Measurements from ENCODE around the gene CDC25B.
"Not testable (repeated sequence)": the region's sequence is repeated elsewhere in the genome, so short reads cannot be mapped to it uniquely, and the experiment has no call there.

Gene CDC25B

GRCh38 chr20:3829891-3830290, 33.8 kb downstream of the CDC25B start:
- DNase-seq (ENCODE audit: low read depth): not testable (repeated sequence)

GRCh38 chr20:3836132-3836531, 40.0 kb downstream of the CDC25B start:
- DNase-seq (ENCODE audit: low read depth): no peak

DNA sequence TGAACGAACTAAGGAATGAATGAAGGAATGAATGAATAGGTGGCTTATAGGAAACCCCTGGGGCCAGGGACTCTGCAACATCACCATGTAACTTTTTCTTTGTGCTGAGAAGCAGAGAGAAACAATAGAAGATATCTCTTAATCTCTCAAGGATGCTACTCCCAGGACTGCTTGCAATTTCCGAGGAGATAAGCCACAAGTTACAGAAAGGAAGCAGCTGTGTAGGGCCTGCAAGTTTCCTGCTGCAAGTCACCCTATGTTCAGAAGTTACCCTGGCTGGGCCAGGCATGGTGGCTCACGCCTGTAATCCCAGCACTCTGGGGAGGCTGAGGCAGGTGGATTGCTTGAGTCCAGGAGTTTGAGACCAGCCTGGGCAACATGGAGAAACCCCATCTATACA, 43.2 kb downstream of the CDC25B start:
- no peak for DNase-seq (ENCODE audit: low read depth)

DNA sequence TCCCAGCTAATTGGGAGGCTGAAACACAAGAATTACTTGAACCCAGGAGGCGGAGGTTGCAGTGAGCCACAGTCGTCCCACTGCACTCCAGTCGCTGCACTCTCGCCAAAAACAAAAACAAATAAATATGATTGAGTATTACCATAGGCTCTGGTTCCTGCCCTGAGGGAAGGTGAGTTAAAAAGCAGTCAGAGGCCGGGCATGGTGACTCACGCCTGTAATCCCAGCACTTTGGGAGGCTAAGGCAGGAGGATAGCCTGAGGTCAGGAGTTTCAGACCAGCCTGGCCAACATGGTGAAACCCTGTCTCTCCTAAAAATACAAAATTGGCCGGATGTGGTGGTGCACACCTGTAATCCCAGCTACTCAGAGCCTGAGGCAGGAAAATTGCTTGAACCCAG, 44.1 kb downstream of the CDC25B start:
- not testable (repeated sequence) for DNase-seq (ENCODE audit: low read depth)

GRCh38 chr20:3842348-3842930, 46.3 kb downstream of the CDC25B start:
- DNase-seq (ENCODE audit: low read depth): no peak

DNA sequence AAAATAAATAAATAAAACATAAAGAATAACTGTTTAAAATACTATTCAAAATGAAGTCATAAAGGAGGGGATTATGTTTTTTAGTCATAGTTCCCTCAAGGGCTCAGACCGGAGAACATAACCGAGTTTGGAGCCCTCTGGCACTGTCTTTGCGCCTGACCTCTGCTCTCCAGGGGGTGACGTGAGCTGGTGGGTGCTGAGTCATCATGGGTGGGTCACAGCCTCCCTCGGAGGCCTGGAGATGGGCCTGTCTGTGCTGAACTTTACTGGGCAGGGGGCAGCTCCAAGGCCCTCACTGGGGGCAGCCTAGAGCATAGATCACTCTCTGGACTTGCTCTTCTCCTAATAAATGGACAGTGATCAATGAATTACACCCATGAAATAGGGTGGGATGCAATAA, 47.4 kb downstream of the CDC25B start:
- no peak for DNase-seq (ENCODE audit: low read depth)

GRCh38 chr20:3843990-3844619, 48.0 kb downstream of the CDC25B start:
- DNase-seq (ENCODE audit: low read depth): not testable (repeated sequence)

GRCh38 chr20:3846378-3846739, 50.2 kb downstream of the CDC25B start:
- DNase-seq (ENCODE audit: low read depth): no peak

DNA sequence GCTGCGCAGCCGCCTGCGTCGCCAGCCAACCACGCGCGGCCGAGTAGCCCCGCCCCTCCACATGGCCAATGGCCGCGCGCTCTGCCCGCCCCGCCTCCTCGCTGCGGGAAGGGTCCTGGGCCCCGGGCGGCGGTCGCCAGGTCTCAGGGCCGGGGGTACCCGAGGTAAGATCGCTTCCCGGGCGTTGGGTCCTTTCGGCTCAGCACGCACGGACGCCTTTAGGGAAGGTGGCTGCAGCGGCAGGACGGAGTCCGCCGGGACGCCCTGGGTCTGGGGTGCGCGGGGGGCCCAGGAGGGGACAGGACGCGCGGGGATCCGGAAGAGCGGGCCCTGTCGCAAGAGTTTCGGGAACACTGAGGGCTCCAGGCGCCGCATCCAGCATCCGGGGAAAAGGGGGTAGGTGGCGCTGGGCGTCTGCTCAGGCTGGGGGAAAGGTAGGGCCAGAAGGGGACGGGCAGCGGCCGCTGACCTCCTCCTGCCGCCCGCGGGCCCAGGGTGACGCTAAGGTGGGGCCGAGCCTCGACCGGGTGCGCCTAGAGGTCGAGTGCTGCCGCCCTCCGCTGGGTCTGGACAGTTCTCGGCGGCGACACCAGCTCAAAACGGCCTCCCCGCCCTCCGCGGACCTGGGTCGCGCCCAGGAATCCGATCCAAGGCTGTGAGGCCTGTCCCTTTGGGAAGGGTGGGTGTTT, 50.8 kb downstream of the CDC25B start, which contains the start of gene MAVS:
MAVS (plus strand) TSS at position 95 of the 689 bp plus-strand sequence. CDS start 7,791 bp downstream, outside the sequence.
- peak; percentile 67 for DNase-seq (ENCODE audit: low read depth)

DNA sequence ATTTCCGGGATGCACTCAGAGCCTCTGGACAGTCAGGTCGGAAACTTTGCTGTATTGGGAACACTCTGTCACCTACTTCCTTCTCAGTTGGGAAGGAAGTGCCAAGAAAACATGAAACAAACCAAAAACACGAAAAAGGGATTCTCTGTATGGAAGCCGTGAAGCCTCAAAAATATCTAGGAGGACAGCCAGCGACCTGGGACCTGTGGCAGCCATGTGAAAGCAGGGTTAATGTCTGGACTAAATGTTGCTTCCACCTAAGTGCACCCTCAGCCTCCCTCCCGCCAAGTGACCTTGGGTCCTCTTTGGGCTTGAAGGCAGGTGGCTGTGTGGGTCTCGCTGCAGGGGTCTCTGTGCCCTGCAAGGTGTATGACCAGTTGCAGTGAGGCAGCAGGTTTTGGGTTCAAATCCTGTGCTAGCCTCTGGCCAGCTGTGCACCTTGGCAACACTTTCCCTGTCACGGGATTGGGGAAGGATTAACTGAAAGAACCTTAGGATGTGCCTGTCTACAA, 51.4 kb downstream of the CDC25B start:
- no peak for DNase-seq (ENCODE audit: low read depth)

DNA sequence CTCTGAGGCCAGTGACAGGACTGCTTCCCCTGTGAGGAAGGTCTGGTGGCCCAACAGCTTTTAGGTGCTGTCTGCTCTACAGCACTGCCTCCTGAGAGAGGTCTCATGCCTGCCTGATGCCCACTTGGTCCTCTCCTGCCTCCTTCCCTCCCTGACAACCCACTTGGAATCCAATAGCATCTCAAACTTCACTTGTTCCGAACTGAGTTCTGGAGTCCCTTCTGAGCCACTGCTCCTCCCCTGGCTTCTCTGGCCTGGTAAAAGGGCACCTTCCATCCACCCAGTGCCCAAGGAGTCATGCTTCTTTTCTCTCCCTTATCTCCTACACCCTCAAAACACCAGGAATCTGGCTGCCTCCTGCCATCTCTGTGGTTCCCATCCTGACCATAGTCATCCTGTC, 52.5 kb downstream of the CDC25B start:
- no peak for DNase-seq (ENCODE audit: low read depth)

DNA sequence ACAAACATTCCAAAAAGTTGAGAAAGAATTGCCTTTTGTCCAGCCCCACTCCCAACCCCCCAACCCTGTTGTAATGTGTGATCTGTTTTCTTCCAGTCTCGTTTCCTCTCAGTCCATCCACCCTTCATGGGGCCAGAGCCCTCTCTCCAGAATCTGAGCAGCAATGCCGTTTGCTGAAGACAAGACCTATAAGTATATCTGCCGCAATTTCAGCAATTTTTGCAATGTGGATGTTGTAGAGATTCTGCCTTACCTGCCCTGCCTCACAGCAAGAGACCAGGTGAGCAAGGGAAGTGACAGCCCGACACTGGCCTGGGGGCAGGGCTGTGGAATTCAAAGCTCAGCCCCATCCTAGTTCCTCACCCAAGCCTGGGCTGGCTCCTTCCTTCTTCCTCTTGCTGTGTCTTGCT, 58.4 kb downstream of the CDC25B start:
- no peak for DNase-seq (ENCODE audit: low read depth)

Data from stimulated activated CD8-positive, alpha-beta memory T cell treated with anti-CD3 and anti-CD28 coated beads, Interleukin-7, amount 100 ng/mL, for 24 hours (primary cell).